Spleen (tissue), 7 donors: Measurements from ENCODE around the gene SF3B5.

ENCODE experiments used
- CTCF ChIP-seq, 11 experiments: fragments of 200-600 bp in 7 of 11; fragments of 450-650 bp in 4 of 11; sonication (generic) in 4 of 11; IDR thresholded peaks in 8 of 11; conservative IDR thresholded peaks in 3 of 11; 1 replicate in 7 of 11; 2 replicates in 4 of 11; pipeline versions ENCODE4 v1.4.0 to v1.8.0; 2016 to 2021; ENCODE audit warnings: antibody characterized with exemption in 11 of 11, inconsistent platforms in 4 of 11, mild to moderate bottlenecking in 1 of 11
- POLR2AphosphoS5 ChIP-seq, 3 donors: sonication (generic); formaldehyde crosslinking; IDR thresholded peaks; one replicate each; pipeline ENCODE4 v1.5.1; 2017; ENCODE audit warnings: antibody characterized with exemption in 3 of 3
- donor health status: DM: no; HTN: no; CAD: no; lungs with moderate emphysema.
- donor health status: DM: no; HTN: no; CAD: no.
- donor health status: DM: no; HTN: no; CAD: no.

GRCh38 chr6:144062786-144063185 lies 32.6 kb downstream of the SF3B5 start:
- TF ChIP-seq CTCF (IDR thresholded peaks at IDR 0.05 in 8 of 11, conservative IDR thresholded peaks at IDR 0.05 in 3 of 11) = no peak
- no peak for TF ChIP-seq POLR2AphosphoS5 (IDR thresholded peaks at IDR 0.05)
